ENCODE data around the gene DDHD1. TPM values are rescaled to one million over a fixed set of nuclear protein-coding genes. Genes with fewer than 3 reads are reported as not detected.

Gene DDHD1
- 23.4 and 31.0 TPM in 2 replicates for total RNA-seq

GRCh38 chr14:53152887-53153701 lies at the start of gene DDHD1:
DDHD1 (minus strand) TSS chr14:53153323; CDS start chr14:53153098, 225 bp downstream.

Small RNA genes lying within 50 kb of the gene (small RNA-seq; reads per million reads assigned to genes)
- gene AL352979.1, result not detected

Other genes starting within 250 kb of the DDHD1 start
- 164 and 189 TPM in 2 replicates for gene FERMT2, start 202.3 kb downstream of the DDHD1 start, total RNA-seq

Measured in thoracic aorta endothelial cell (primary cell).